ENCODE measurements around the gene MARK2.

- TF ChIP-seq REST (IDR thresholded peaks at IDR 0.05; ENCODE audit: low read depth) (no peak), MAX (IDR thresholded peaks at IDR 0.05) (peak; percentile 24; the same call in 1 of the 2 replicates), ZBTB7A (IDR thresholded peaks at IDR 0.05; ENCODE audit: low read depth) (no peak; the same call in 1 of the 2 replicates), FOXM1 (IDR thresholded peaks at IDR 0.05; ENCODE audit: borderline replicate concordance, low read depth) (no peak), TCF12 (IDR thresholded peaks at IDR 0.05; ENCODE audit: low read depth) (no peak), TEAD4 (IDR thresholded peaks at IDR 0.05) (no peak), TAF1 (IDR thresholded peaks at IDR 0.05; ENCODE audit: low read depth) (no peak; the same call in 1 of the 2 replicates), EP300 (IDR thresholded peaks at IDR 0.05; ENCODE audit: borderline replicate concordance) (no peak), NFIC (IDR thresholded peaks at IDR 0.05) (no peak), EGR1 (IDR thresholded peaks at IDR 0.05) (no peak), USF1 (IDR thresholded peaks at IDR 0.05) (no peak), CREB1 (IDR thresholded peaks at IDR 0.05; ENCODE audit: low read depth) (no peak)
Measured at GRCh38 chr11:63813563-63814382, 25.1 kb upstream of the MARK2 start.

All from Ishikawa (cell line).